PFSK-1 (cell line): Measurements from ENCODE around the gene PTGFRN.
A peak's percentile ranks its signal among the peaks of the same experiment; 100 is the strongest.

ENCODE experiments used
- FOXP2 ChIP-seq: optimal IDR thresholded peaks from 2 replicates; pipeline ENCODE3; 2011; ENCODE audit warnings: borderline replicate concordance, control low read depth, inconsistent platforms; ENCODE audit not compliant: insufficient read depth; ENCODE audit errors: extremely low read length, extremely low read depth
- POLR2AphosphoS5 ChIP-seq: IDR thresholded peaks from 2 replicates; pipeline ENCODE4 v1.6.1; 2012; ENCODE audit warnings: low read depth, mild to moderate bottlenecking, control low read depth, low read length, moderate library complexity
- SIN3A ChIP-seq: IDR thresholded peaks from 2 replicates; pipeline ENCODE4 v1.6.1; 2012; ENCODE audit warnings: mild to moderate bottlenecking, low read length, moderate library complexity, borderline replicate concordance; ENCODE audit not compliant: insufficient read depth
- TAF1 ChIP-seq: IDR thresholded peaks from 2 replicates; pipeline ENCODE4 v1.6.1; 2012; ENCODE audit warnings: low read length, control low read depth, borderline replicate concordance; ENCODE audit not compliant: insufficient read depth
- TF ChIP-seq, protein P1 (sequence below), 2 experiments: IDR thresholded peaks; 2 replicates each; pipeline versions ENCODE4 v1.6.1 to v1.8.0; 2011 to 2012; ENCODE audit warnings: low read depth in 2 of 2, low read length in 2 of 2, control low read depth in 1 of 2, inconsistent platforms in 1 of 2, mild to moderate bottlenecking in 1 of 2, moderate library complexity in 1 of 2; ENCODE audit not compliant: insufficient read depth in 1 of 2

The PTGFRN gene

DNA sequence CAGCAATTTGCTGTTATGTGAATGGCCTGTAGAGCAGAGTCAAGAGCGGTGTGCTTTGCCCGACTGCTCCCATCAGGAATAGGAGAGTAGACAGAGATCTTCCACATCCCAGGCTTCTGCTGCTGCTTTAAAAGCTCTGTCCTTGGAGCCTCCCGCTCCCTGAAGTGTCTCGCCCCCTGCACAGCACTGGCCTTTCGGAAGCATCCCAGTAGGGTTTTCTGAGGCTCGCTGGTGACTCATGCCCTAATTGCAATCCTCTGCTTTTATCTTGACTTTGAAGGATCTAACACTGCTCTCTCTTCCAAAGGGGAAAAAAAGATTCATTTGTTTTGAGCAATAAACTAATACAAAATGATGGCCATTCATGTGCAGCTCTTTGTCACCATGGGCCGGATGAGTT, 78.5 kb downstream of the PTGFRN start:
- TF ChIP-seq, protein P1, sequence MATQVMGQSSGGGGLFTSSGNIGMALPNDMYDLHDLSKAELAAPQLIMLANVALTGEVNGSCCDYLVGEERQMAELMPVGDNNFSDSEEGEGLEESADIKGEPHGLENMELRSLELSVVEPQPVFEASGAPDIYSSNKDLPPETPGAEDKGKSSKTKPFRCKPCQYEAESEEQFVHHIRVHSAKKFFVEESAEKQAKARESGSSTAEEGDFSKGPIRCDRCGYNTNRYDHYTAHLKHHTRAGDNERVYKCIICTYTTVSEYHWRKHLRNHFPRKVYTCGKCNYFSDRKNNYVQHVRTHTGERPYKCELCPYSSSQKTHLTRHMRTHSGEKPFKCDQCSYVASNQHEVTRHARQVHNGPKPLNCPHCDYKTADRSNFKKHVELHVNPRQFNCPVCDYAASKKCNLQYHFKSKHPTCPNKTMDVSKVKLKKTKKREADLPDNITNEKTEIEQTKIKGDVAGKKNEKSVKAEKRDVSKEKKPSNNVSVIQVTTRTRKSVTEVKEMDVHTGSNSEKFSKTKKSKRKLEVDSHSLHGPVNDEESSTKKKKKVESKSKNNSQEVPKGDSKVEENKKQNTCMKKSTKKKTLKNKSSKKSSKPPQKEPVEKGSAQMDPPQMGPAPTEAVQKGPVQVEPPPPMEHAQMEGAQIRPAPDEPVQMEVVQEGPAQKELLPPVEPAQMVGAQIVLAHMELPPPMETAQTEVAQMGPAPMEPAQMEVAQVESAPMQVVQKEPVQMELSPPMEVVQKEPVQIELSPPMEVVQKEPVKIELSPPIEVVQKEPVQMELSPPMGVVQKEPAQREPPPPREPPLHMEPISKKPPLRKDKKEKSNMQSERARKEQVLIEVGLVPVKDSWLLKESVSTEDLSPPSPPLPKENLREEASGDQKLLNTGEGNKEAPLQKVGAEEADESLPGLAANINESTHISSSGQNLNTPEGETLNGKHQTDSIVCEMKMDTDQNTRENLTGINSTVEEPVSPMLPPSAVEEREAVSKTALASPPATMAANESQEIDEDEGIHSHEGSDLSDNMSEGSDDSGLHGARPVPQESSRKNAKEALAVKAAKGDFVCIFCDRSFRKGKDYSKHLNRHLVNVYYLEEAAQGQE (IDR thresholded peaks at IDR 0.05; ENCODE audit: insufficient read depth in 1 of 2, low read depth in 2 of 2, low read length in 2 of 2), result no peak
- TF ChIP-seq FOXP2, result no peak
- TF ChIP-seq POLR2AphosphoS5, result no peak
- TF ChIP-seq TAF1, result no peak
- no peak for TF ChIP-seq SIN3A

GRCh38 chr1:116988908-116989307, 79.2 kb downstream of the PTGFRN start:
- no peak for TF ChIP-seq FOXP2

- TF ChIP-seq, protein P1 (IDR thresholded peaks at IDR 0.05; ENCODE audit: insufficient read depth in 1 of 2, low read depth in 2 of 2, low read length in 2 of 2), result no peak
- TF ChIP-seq FOXP2 (no peak), TAF1 (no peak)
These were observed 80.1 kb downstream of the PTGFRN start for GRCh38 chr1:116989835-116990234.

GRCh38 chr1:116990612-116991151, 81.0 kb downstream of the PTGFRN start:
- TF ChIP-seq SIN3A, result no peak; the same call in 1 of the 2 replicates
- no peak for TF ChIP-seq TAF1
- TF ChIP-seq, protein P1 (IDR thresholded peaks at IDR 0.05; ENCODE audit: insufficient read depth in 1 of 2, low read depth in 2 of 2, low read length in 2 of 2), result peak in 1 of 2 experiments; percentile 13; a peak in 1 of 4 replicates
- peak; percentile 35 for TF ChIP-seq POLR2AphosphoS5

DNA sequence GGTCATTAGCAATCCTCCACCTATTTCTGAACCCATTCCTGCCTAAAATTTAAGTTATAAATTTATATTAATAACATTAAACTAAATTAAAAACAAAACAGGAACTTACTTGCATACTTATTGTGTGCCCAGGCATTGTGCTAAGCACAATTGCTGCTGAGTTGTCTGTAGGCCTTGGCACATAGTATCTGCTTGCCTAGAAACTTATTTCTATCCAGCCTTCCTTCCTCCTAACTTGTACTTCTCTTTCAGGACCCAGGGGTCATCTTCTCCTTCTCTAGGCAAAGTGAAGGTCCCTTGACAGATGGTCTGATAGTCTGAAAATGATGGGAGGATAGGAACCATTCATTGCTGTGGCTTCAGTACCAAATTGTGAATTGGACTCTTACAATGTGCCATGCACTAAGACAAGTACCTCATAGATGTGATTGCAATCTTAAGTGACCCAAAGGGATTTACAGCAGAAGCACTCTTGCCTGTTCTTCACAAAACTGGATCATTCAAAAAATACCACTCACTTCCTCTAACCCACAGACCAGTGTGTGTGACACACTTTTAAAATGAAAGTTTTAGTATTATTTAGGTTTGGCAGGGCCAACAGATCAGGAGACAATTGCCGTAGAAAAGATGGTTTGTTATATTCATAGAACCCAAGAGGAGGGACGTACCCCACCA, 81.6 kb downstream of the PTGFRN start:
- TF ChIP-seq, protein P1 (IDR thresholded peaks at IDR 0.05; ENCODE audit: insufficient read depth in 1 of 2, low read depth in 2 of 2, low read length in 2 of 2), result no peak
- no peak for TF ChIP-seq POLR2AphosphoS5
- TF ChIP-seq TAF1, result no peak
- TF ChIP-seq SIN3A, result no peak
- TF ChIP-seq FOXP2, result no peak
